Mesodermal cell (in vitro differentiated cells): ENCODE measurements around the gene KBTBD6.
"Not testable (repeated sequence)": the region's sequence is repeated elsewhere in the genome, so short reads cannot be mapped to it uniquely, and the experiment has no call there.

Experiments used
- H3K27ac ChIP-seq: 2 replicates; pipeline ENCODE4 v1.7.0; 2013; ENCODE audit warnings: mild to moderate bottlenecking, low read depth, low read length, moderate library complexity; ENCODE audit not compliant: severe bottlenecking
- H3K36me3 ChIP-seq: 2 replicates; pipeline ENCODE4 v1.7.1; 2013; ENCODE audit warnings: mild to moderate bottlenecking, low read length, moderate library complexity; ENCODE audit not compliant: control insufficient read depth, insufficient read depth
- H3K4me1 ChIP-seq: one replicate; pipeline ENCODE4 v1.7.1; 2013; ENCODE audit warnings: mild to moderate bottlenecking, low read length; ENCODE audit not compliant: insufficient read depth, control insufficient read depth, poor library complexity, severe bottlenecking
- H3K4me3 ChIP-seq: 2 replicates; pipeline ENCODE4 v1.7.0; 2013; ENCODE audit warnings: low read length, control low read depth, mild to moderate bottlenecking; ENCODE audit not compliant: insufficient read depth, poor library complexity, severe bottlenecking; ENCODE audit errors: extremely low read depth
- H3K9me3 ChIP-seq: 2 replicates; pipeline ENCODE4 v1.7.1; 2013; ENCODE audit warnings: mild to moderate bottlenecking, low read length, moderate library complexity; ENCODE audit not compliant: control insufficient read depth
- WGBS, 2 experiments: methylation state at CpG; one replicate each; pipeline ENCODE4 v1.1.5; 2013; ENCODE audit warnings: missing lambda C conversion rate in 2 of 2; ENCODE audit not compliant: insufficient coverage in 2 of 2; 5-methylcytosine and 5-hydroxymethylcytosine counted together

Gene KBTBD6

GRCh38 chr13:41095681-41096080, 36.9 kb downstream of the KBTBD6 start:
- not testable (repeated sequence) for H3K4me1 ChIP-seq, H3K4me3 ChIP-seq, H3K27ac ChIP-seq, H3K36me3 ChIP-seq, H3K9me3 ChIP-seq
- WGBS, 2 experiments, result no CpG with 5 or more reads among the region's 2 CpGs

- WGBS, 2 experiments, result 48 to 61% methylated on average over 2 of the region's 2 CpGs
- Histone ChIP-seq H3K27ac (no peak overlapping the region), H3K36me3 (peaks cover 29% of the 10 kb centered on the region), H3K4me1 (no peaks in the 10 kb centered on the region), H3K4me3 (no peak overlapping the region), H3K9me3 (no peaks in the 10 kb centered on the region)
Observed at GRCh38 chr13:41085961-41086585, 46.5 kb downstream of the KBTBD6 start.

- Histone ChIP-seq H3K36me3 (peaks cover 71% of the 10 kb centered on the region), H3K9me3 (no peaks in the 10 kb centered on the region), H3K4me1 (no peaks in the 10 kb centered on the region), H3K4me3 (no peak overlapping the region), H3K27ac (no peak overlapping the region)
- WGBS, 2 experiments, result 100% methylated on average over 2 of the region's 4 CpGs; no CpG with 5 or more reads in 1 of the 2 experiments
Observed at GRCh38 chr13:41079725-41080124, 52.9 kb downstream of the KBTBD6 start.
